Measurements from ENCODE around the gene LST1.
"Not testable (repeated sequence)": the region's sequence is repeated elsewhere in the genome, so short reads cannot be mapped to it uniquely, and the experiment has no call there.

The LST1 gene

GRCh38 chr6:31581434-31582229, 4.4 kb upstream of the LST1 start:
- DNase-seq, result no peak

- DNase-seq, result peak; percentile 45
These were observed 3.8 kb upstream of the LST1 start, which contains the start of gene LTB for GRCh38 chr6:31582230-31582643. Gene LTB (minus strand): TSS chr6:31582424. CDS start chr6:31582417, 7 bp downstream.

GRCh38 chr6:31585491-31585890, 586 bp upstream of the LST1 start:
- no peak for DNase-seq

DNA sequence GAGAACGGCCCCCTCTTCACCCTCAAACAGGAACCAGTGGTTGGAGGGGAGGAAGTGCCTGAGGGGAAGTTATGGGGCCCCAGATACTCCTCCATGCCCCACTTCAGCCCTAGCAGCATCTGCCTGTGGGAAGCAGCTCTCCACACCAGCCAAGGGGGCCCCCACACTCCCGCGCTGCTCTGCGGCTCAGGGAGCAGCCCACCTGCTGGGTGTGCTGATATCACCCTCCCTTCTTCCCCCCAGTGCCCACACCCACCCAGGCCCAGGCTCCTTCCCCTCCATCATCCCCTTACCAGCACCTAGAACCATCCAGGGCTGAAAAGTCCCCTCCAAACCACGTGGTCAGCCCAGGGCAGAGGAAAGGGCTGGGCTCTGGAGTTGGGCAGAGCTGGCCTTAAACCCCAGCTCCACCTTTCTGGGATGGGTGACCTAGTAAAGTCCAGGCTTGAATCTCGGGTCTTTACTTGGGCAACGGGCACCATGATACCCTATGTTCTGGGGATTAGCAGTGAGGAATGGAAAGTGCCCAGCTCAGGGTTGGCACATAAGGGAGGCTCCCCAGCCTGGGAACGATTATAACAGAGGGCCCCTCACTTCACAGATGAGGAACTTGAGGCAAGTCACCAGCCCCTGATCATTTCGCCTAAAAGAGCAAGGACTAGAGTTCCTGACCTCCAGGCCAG, 663 bp downstream of the LST1 start:
- no peak for DNase-seq

DNA sequence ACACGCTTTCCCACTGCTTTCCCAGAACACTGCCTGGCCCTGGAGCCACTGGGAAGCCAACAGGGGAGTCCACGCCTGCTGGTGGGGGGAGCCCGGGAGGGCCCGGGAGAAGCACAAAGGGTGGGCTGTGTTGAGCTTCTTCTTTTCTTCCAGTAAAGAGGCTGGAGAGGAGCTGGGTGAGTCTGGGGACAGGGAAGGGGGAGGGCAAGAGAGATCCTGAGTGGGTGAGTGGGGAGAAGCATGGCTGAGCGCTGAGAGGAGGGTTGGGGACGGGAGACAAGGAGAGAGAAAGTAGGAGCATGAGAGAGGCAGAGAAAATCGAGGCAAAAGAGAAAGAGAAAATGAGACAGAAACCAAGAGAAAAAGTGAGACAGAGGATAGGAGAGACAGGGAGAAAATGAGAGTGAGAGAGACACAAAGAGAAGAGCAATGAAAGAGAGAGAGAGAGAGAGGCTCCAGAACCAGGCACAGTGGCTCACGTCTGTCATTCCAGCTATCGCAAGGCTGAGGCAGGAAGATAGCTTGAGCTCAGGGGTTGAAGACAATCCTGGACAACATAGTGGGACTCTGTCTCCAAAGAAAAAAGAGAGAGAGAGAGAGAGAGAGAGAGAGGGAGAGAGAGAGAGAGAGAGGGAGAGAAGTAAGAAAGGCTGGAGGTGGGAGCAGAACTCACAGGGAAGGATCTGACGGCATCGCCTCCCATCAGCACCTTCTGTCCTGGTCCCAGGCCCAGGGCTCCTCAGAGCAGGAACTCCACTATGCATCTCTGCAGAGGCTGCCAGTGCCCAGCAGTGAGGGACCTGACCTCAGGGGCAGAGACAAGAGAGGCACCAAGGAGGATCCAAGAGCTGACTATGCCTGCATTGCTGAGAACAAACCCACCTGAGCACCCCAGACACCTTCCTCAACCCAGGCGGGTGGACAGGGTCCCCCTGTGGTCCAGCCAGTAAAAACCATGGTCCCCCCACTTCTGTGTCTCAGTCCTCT, 2.0 kb downstream of the LST1 start:
- DNase-seq, result no peak

- DNase-seq, result no peak
These were observed 3.0 kb downstream of the LST1 start for GRCh38 chr6:31588871-31589650.

GRCh38 chr6:31590691-31591090, 4.6 kb downstream of the LST1 start:
- DNase-seq, result not testable (repeated sequence)

GRCh38 chr6:31592396-31592771, 6.3 kb downstream of the LST1 start:
- no peak for DNase-seq

DNA sequence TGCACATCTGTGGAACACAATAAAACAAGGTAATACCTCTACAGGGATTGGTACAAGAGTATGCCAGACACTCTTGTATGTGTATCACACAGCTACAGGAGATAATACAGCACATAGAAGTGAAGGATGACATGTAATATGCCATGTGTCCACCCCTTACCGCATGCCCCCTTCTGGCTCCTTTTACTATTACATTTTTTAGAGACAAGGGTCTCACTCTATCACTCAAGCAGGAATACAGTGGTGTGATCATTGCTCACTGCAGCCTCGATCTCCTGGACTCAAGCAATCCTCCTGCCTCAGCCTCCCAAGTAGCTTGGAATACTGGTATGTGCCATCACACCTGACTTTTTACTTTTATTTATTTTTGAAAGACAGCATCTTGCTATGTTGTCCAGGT, 10.9 kb downstream of the LST1 start:
- DNase-seq, result peak; percentile 38

DNA sequence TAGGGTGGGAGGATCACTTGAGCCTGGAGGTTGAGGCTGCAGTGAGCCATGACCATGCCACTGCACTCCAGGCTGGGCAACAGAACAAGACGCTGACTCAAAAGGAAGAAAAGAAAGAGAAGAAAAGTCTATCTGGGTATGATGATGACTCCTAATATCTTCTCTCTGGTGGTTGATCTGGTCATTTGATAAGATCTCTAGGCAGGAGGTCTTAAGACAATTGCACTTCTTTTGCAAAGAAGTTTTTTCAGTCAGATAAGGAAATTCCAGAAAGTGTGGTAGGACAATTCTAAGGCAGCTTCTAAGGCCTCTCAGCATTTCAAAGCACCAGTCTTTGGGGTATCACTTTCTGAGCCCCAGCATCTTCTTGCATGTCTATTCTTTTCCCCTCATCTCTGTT, 21.2 kb downstream of the LST1 start:
- no peak for DNase-seq

GRCh38 chr6:31609519-31610406, 23.7 kb downstream of the LST1 start:
- no peak for DNase-seq

DNA sequence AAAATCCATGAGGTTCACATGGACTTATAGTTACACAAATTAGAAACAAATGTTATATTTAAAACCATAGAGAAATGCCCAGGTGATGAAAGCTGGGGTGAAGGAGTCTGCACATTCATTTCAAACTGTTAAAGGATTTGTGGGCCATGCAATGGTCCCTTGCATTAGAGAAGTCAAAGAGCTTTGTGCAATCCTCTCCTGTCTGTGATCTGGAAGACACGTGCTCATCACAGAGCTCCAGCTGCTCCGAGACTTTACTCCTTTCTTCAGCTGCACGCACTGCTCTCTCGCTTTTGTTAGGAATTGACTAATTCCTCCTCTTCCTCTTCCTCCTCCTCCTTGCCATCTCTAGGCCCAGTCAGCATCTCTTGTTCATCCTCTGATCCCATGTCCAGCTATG, 24.9 kb downstream of the LST1 start:
- DNase-seq, result no peak

GRCh38 chr6:31614075-31614619, 28.1 kb downstream of the LST1 start:
- no peak for DNase-seq

- DNase-seq, result no peak
These were observed 28.9 kb downstream of the LST1 start, which contains the start of gene AIF1 for GRCh38 chr6:31614684-31615578. Gene AIF1 (plus strand): TSS chr6:31615234. CDS start chr6:31615330, 96 bp downstream.

DNA sequence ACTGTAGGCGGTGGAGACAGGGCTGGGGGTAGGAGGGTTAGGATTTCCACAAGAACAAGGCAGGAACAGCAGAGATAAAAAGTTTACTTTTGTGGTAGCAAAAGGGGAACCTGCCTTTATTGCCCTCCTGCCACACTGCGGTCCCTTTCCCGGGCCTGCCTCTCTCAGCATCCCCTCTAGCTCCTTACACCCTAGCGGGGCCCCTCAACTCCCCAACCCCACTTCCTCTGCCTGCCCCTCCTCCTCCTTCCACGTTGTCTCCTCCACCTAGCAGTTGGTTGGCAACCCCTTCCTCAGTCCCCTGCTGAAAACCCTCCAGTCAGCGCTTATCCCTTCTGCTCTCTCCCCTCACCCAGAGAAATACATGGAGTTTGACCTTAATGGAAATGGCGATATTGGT, 29.7 kb downstream of the LST1 start:
- peak; percentile 34 for DNase-seq

DNA sequence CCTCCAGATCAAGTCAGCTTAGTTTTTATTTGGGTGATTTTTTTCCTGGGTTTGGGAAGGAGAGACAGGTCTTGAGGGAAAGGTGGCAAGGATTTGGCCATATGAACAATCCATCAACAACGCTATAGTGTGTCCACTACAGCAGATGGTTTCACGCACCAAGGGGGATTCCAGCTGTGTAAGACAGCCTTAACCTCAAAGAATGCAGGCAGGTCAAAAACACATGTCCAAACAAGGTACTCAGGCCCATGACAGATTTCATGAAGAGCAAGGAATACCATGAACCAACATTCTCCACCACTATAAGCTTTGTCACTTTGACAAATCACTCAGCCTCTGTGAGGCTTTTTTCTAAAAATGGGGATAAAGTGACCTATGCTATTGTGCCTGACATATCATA, 30.9 kb downstream of the LST1 start:
- DNase-seq, result no peak

DNA sequence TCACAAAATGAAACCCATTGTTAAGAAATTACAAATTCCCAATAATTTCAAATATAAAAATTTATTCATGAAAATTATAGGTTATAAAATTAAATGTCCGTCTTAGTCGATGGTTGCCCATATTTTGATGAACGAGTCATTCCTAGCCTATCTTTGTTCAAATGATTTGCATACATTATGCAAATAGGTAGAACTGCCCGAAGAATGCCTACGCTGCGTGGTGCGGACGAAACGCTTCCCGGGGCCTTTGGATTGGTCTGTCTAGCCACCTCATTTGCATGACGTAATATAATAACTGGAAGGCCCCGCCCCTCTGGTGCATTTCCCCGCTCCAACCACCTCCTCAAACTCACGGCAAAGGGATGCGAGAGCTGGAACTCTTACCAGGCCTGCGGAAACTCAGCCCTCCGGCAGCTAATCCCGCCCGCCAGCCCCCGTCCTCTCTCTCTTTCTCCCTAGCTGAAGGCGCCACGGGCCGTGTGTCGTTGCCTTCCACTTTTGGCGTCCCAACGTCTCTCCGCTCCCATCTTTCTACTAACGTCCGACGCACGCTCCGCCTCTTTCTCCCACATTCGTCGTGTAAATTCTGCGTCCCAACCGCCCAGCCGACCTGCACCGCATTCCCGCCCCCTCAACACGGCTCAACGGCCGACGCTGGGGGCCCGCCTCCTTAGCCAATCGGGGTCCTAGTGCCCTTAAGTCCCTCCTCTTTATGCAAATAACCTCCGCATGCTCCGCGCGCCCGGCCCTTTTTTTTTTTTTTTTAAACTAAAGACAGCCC, 33.9 kb downstream of the LST1 start:
- DNase-seq, result peak; percentile 97

DNA sequence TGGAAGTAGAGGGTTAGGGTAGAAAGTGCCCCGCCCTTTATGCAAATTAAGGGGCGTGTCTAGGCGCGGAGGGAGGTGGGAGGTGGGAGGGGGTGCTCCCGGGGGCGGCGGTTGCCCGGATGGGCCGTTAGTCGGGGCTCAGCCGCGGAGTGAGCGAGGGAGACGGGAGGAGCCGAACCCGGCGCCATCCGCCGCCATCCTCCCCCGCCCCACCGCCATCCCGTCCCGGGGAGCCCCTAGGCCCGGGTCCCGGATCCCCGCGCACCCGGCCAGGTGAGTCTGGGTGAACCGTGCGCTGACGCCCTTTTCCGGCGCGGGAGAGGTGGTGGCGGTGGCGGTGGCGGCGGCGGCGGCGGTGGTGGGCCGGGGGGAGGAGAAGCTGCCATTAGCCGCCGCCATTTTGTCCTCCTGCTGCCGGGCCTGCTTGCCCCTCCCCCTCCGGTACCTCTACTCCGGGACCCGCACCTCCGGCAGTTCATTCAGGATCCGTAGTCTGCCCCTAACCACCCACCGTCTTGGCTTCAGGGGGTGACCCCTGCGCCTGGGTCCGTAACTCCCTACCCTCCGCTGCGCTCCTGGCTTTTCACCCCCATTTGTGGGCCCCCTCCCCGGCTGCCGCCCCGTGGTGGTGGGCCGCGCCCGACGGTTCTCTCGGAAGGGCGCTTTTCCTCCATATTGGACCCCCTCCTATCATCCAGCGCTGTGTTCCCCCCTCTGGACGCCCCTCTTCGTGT, 34.7 kb downstream of the LST1 start, which contains the start of gene PRRC2A:
Gene PRRC2A, plus strand, starts transcription at position 130 of the 734 bp plus-strand sequence. CDS start 2,075 bp downstream, outside the sequence.
- DNase-seq, result peak; percentile 95
